Measurements from ENCODE around the gene FYN.

The FYN gene

GRCh38 chr6:111615916-111616612, 257.2 kb downstream of the FYN start:
- no peak for DNase-seq

GRCh38 chr6:111614833-111615582, 258.2 kb downstream of the FYN start:
- no peak for DNase-seq

GRCh38 chr6:111612379-111612778, 260.9 kb downstream of the FYN start:
- no peak for DNase-seq

GRCh38 chr6:111610548-111611172, 262.6 kb downstream of the FYN start:
- no peak for DNase-seq
